ENCODE measurements around the gene ZIM2. TPM values are rescaled to one million over a fixed set of nuclear protein-coding genes. Genes with fewer than 3 reads are reported as not detected.

ZIM2 gene
- total RNA-seq, 1 experiment from 2014 or later, result not detected

- TF ChIP-seq ARID4B (CRISPR knock-in tag; IDR thresholded peaks at IDR 0.05; ENCODE audit: borderline replicate concordance), result no peak
- TF ChIP-seq ZBTB21 (CRISPR knock-in tag; IDR thresholded peaks at IDR 0.05; ENCODE audit: borderline replicate concordance), result no peak
- TF ChIP-seq PREB (CRISPR knock-in tag; IDR thresholded peaks at IDR 0.05; ENCODE audit: borderline replicate concordance), result no peak
- no peak for TF ChIP-seq ESRRA (CRISPR knock-in tag; IDR thresholded peaks at IDR 0.05; ENCODE audit: borderline replicate concordance)
- TF ChIP-seq JUN (CRISPR knock-in tag; IDR thresholded peaks at IDR 0.05), result no peak
- TF ChIP-seq ZNF671 (CRISPR knock-in tag; IDR thresholded peaks at IDR 0.05), result no peak
- TF ChIP-seq IRF1 (CRISPR knock-in tag; IDR thresholded peaks at IDR 0.05), result no peak
- TF ChIP-seq PRRX2 (CRISPR knock-in tag; IDR thresholded peaks at IDR 0.05), result no peak
Observed at GRCh38 chr19:56727677-56728076, 112.8 kb downstream of the ZIM2 start (continued).

- ChIA-PET POLR2A (no interaction called here), CTCF (no interaction called here)
- no peak overlapping the region for H3K27ac Mint-ChIP-seq
- H3K36me3 Mint-ChIP-seq, result peaks cover 71% of the 10 kb centered on the region
- H3K4me1 Mint-ChIP-seq, result no peaks in the 10 kb centered on the region
- DNase-seq (ENCODE audit: low spot score) (no peak), ATAC-seq (no peak)
- H3K27me3 Mint-ChIP-seq (ENCODE audit: low read depth), result peaks cover 13% of the 10 kb centered on the region
- peaks cover 83% of the 10 kb centered on the region for H3K9me3 Mint-ChIP-seq
- no peak overlapping the region for H3K4me3 Mint-ChIP-seq
- TF ChIP-seq IRF2 (CRISPR knock-in tag; IDR thresholded peaks at IDR 0.05; ENCODE audit: borderline replicate concordance, low read depth) (no peak), CBFB (CRISPR knock-in tag; IDR thresholded peaks at IDR 0.05; ENCODE audit: low read depth) (no peak), FOXP1 (CRISPR knock-in tag; IDR thresholded peaks at IDR 0.05; ENCODE audit: borderline replicate concordance) (no peak), E2F4 (CRISPR knock-in tag; IDR thresholded peaks at IDR 0.05; ENCODE audit: borderline replicate concordance, low read depth) (no peak), ZBTB21 (CRISPR knock-in tag; IDR thresholded peaks at IDR 0.05; ENCODE audit: borderline replicate concordance) (no peak), ATF1 (CRISPR knock-in tag; IDR thresholded peaks at IDR 0.05) (no peak), ZNF416 (CRISPR knock-in tag; IDR thresholded peaks at IDR 0.05) (no peak), TP53 (CRISPR knock-in tag; IDR thresholded peaks at IDR 0.05) (no peak), ZNF219 (CRISPR knock-in tag; IDR thresholded peaks at IDR 0.05; ENCODE audit: borderline replicate concordance) (no peak), ZNF425 (CRISPR knock-in tag; conservative IDR thresholded peaks at IDR 0.05) (no peak), MLX (CRISPR knock-in tag; IDR thresholded peaks at IDR 0.05) (no peak), AR (CRISPR knock-in tag; IDR thresholded peaks at IDR 0.05) (no peak), FOXK1 (CRISPR knock-in tag; IDR thresholded peaks at IDR 0.05) (no peak), NR1H2 (CRISPR knock-in tag; IDR thresholded peaks at IDR 0.05) (no peak), TEAD4 (CRISPR knock-in tag; IDR thresholded peaks at IDR 0.05) (no peak)
Observed at GRCh38 chr19:56725829-56726424, 114.6 kb downstream of the ZIM2 start.
